ENCODE results near the gene C1GALT1C1. TPM values are rescaled to one million over a fixed set of nuclear protein-coding genes. Genes with fewer than 3 reads are reported as not detected.
"Not testable (repeated sequence)": the region's sequence is repeated elsewhere in the genome, so short reads cannot be mapped to it uniquely, and the experiment has no call there.

The C1GALT1C1 gene
- total RNA-seq, 1 donor from 2014 or later, result 9.6 TPM

DNA sequence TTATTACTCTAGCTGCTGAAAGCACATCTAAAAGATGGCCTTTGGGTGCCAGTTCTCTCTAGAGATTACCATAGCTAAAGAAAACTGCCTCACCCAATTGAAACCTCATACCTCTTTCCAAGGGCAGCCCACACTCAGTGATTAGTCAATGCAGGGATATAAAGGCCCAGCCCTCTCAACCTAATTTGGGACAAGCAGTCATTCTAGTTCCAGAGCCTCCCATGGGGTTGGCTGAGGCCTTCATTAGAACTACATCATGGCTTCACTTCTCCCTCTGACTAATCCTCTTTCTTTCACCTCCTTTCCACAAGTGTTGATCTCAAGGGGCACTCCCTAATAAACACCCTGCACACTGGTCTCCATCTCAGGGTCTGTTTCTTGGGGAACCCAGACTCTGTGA, 38.5 kb upstream of the C1GALT1C1 start:
- intact Hi-C loops (cut with DNase I), result no loop called here
- no peak for TF ChIP-seq CTCF (IDR thresholded peaks at IDR 0.05)
- no peak for TF ChIP-seq POLR2A (IDR thresholded peaks at IDR 0.05)
- no peak for TF ChIP-seq POLR2AphosphoS5 (IDR thresholded peaks at IDR 0.05; ENCODE audit: insufficient read depth in 1 of 2, low read depth in 1 of 2)

DNA sequence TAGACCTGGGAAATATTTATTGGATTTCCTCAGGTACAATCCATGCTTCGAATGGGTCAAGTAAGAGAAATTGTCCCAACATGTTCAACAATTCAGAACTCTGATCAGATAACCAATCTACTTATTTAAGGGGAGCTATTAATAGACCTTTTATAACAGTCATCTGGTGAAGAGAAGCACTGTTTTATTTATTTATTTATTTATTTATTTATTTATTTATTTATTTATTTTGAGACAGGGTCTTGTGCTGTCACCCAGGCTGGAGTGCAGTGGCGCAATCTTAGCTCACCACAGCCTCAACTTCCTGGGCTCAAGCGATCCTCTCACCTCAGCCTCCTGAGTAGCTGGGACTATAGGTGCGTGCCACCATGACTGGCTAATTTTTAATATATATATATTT, 34.7 kb upstream of the C1GALT1C1 start:
- H3K36me3 ChIP-seq; intact Hi-C loops (cut with DNase I); H3K4me3 ChIP-seq; H3K4me1 ChIP-seq; H3K27me3 ChIP-seq; H3K9me3 ChIP-seq; H3K27ac ChIP-seq; DNase-seq (ENCODE audit: extremely low spot score in 2 of 2): not testable (repeated sequence)

More for the DNA sequence above, 38.5 kb upstream of the C1GALT1C1 start:
- Histone ChIP-seq H3K36me3 (no peaks in the 10 kb centered on the region), H3K4me1 (peaks cover 12% of the 10 kb centered on the region), H3K4me3 (no peak overlapping the region), H3K9me3 (no peaks in the 10 kb centered on the region), H3K27me3 (no peaks in the 10 kb centered on the region), H3K27ac (no peak overlapping the region)
- no peak for DNase-seq (ENCODE audit: extremely low spot score in 2 of 2)

GRCh38 chrX:120664081-120664480, 34.2 kb upstream of the C1GALT1C1 start:
- DNase-seq (ENCODE audit: extremely low spot score in 2 of 2), result no peak
- no peak for TF ChIP-seq POLR2AphosphoS5 (IDR thresholded peaks at IDR 0.05; ENCODE audit: insufficient read depth in 1 of 2, low read depth in 1 of 2)
- no peak for TF ChIP-seq CTCF (IDR thresholded peaks at IDR 0.05)
- TF ChIP-seq POLR2A (IDR thresholded peaks at IDR 0.05), result no peak
- Histone ChIP-seq H3K9me3 (no peaks in the 10 kb centered on the region), H3K4me3 (no peak overlapping the region), H3K4me1 (no peaks in the 10 kb centered on the region), H3K27ac (no peak overlapping the region), H3K27me3 (no peaks in the 10 kb centered on the region), H3K36me3 (no peaks in the 10 kb centered on the region)
- intact Hi-C loops (cut with DNase I), result no loop called here

GRCh38 chrX:120662662-120663061, 32.8 kb upstream of the C1GALT1C1 start:
- intact Hi-C loops (cut with DNase I), result no loop called here

GRCh38 chrX:120660637-120661036, 30.8 kb upstream of the C1GALT1C1 start:
- DNase-seq (ENCODE audit: extremely low spot score in 2 of 2), result no peak
- H3K4me3 ChIP-seq, result no peak overlapping the region
- H3K4me1 ChIP-seq, result no peaks in the 10 kb centered on the region
- no peaks in the 10 kb centered on the region for H3K27me3 ChIP-seq
- TF ChIP-seq POLR2A (IDR thresholded peaks at IDR 0.05) (no peak), CTCF (IDR thresholded peaks at IDR 0.05) (no peak), POLR2AphosphoS5 (IDR thresholded peaks at IDR 0.05; ENCODE audit: insufficient read depth in 1 of 2, low read depth in 1 of 2) (no peak)
- intact Hi-C loops (cut with DNase I), result no loop called here
- H3K36me3 ChIP-seq, result no peaks in the 10 kb centered on the region
- H3K27ac ChIP-seq, result no peak overlapping the region
- no peaks in the 10 kb centered on the region for H3K9me3 ChIP-seq

More at GRCh38 chrX:120662662-120663061, 32.8 kb upstream of the C1GALT1C1 start:
- TF ChIP-seq POLR2AphosphoS5 (IDR thresholded peaks at IDR 0.05; ENCODE audit: insufficient read depth in 1 of 2, low read depth in 1 of 2) (no peak), POLR2A (IDR thresholded peaks at IDR 0.05) (no peak), CTCF (IDR thresholded peaks at IDR 0.05) (no peak)
- Histone ChIP-seq H3K27me3 (no peaks in the 10 kb centered on the region), H3K9me3 (no peaks in the 10 kb centered on the region), H3K36me3 (no peaks in the 10 kb centered on the region), H3K27ac (no peak overlapping the region), H3K4me3 (no peak overlapping the region), H3K4me1 (no peaks in the 10 kb centered on the region)
- no peak for DNase-seq (ENCODE audit: extremely low spot score in 2 of 2)

- no peak overlapping the region for H3K27ac ChIP-seq
- H3K27me3 ChIP-seq, result no peaks in the 10 kb centered on the region
- TF ChIP-seq CTCF (IDR thresholded peaks at IDR 0.05) (no peak), POLR2AphosphoS5 (IDR thresholded peaks at IDR 0.05; ENCODE audit: insufficient read depth in 1 of 2, low read depth in 1 of 2) (no peak), POLR2A (IDR thresholded peaks at IDR 0.05) (no peak)
- H3K4me3 ChIP-seq, result no peak overlapping the region
- no peaks in the 10 kb centered on the region for H3K36me3 ChIP-seq
- intact Hi-C loops (cut with DNase I), result no loop called here
- H3K9me3 ChIP-seq, result no peaks in the 10 kb centered on the region
- H3K4me1 ChIP-seq, result no peaks in the 10 kb centered on the region
- DNase-seq (ENCODE audit: extremely low spot score in 2 of 2), result no peak
Observed at GRCh38 chrX:120653000-120653399, 23.1 kb upstream of the C1GALT1C1 start.

GRCh38 chrX:120652256-120652655, 22.4 kb upstream of the C1GALT1C1 start:
- H3K36me3 ChIP-seq, H3K27me3 ChIP-seq: not testable (repeated sequence)

More at GRCh38 chrX:120652256-120652655, 22.4 kb upstream of the C1GALT1C1 start:
- H3K9me3 ChIP-seq; intact Hi-C loops (cut with DNase I); H3K27ac ChIP-seq; H3K4me3 ChIP-seq; DNase-seq (ENCODE audit: extremely low spot score in 2 of 2); H3K4me1 ChIP-seq: not testable (repeated sequence)

Measured in vagina (tissue), 2 donors.